Astrocyte of the hippocampus (primary cell): ENCODE measurements around the gene KLHL22.
A peak's percentile ranks its signal among the peaks of the same experiment; 100 is the strongest.
"Not testable (repeated sequence)": the region's sequence is repeated elsewhere in the genome, so short reads cannot be mapped to it uniquely, and the experiment has no call there.

Experiments
- DNase-seq: peaks from one replicate; pipeline ENCODE4 v3.0.0; 2011; ENCODE audit warnings: low read depth, low spot score

KLHL22 gene

GRCh38 chr22:20523086-20523983 lies 27.7 kb upstream of the KLHL22 start:
- peak; percentile 58 for DNase-seq

GRCh38 chr22:20522134-20523004 lies 26.8 kb upstream of the KLHL22 start:
- no peak for DNase-seq

DNA sequence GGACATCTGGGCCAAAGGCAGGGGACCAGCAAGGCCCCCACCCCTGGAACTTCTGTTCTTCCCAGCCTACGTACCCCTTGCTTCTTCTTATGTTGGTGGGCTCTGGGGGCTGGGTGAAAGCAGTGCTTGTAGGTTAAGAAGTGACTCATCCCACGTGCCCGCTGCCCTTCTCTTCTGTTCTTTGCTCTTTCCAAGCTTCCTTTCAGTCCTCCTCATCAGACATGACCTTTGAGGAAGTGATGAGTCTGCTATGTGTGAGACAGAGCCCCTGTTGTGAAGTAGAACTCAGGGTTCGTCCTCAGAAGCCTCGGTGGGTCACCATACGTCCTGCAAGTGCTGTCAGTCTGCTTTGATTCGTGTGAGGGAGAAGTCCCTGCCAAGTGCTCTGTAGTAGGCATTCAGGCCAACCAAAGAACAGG lies 24.5 kb upstream of the KLHL22 start:
- no peak for DNase-seq

GRCh38 chr22:20519558-20519957 lies 24.0 kb upstream of the KLHL22 start:
- DNase-seq = no peak

GRCh38 chr22:20517841-20518592 lies 22.4 kb upstream of the KLHL22 start:
- no peak for DNase-seq

DNA sequence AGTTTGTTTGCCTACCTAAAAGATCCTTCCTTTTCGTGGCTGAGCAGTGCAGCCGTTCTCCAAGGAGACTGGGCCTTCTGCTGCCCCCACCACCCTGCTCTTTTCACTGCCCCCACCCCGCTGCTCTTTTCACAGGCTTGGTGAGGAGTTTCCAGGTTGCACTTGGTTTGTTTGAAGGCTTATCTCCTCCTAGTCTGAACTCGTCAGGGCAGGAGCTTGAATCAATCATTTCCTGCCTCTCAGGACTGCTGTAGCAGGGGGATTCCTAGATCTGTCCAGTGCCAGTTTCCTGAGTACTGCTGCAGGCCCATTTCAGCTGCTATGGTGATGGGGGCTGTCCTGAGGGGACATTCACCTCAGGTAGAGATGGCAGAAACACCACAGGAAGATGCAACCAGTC lies 21.8 kb upstream of the KLHL22 start:
- no peak for DNase-seq

DNA sequence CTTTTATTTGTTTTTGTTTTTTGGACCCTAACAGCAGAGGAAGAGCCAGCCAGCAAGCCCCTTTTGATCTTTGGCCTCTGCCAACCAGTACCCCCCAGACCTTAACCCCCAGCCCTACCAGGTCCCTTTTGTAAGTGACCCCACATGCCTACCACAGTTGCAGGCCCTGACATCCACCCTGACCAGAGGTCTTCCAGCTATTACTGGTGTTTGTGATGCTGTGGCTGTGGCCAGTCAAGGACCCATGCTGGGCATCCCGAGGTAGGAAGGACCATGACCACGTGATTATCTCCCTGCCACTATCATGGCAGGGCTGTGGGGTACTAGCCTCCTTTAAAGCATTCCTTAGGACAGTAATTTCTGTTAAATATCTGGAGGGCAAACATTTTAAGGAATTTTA lies 20.8 kb upstream of the KLHL22 start:
- no peak for DNase-seq

- DNase-seq = peak; percentile 67
Observed at GRCh38 chr22:20514658-20515406, 19.2 kb upstream of the KLHL22 start.

DNA sequence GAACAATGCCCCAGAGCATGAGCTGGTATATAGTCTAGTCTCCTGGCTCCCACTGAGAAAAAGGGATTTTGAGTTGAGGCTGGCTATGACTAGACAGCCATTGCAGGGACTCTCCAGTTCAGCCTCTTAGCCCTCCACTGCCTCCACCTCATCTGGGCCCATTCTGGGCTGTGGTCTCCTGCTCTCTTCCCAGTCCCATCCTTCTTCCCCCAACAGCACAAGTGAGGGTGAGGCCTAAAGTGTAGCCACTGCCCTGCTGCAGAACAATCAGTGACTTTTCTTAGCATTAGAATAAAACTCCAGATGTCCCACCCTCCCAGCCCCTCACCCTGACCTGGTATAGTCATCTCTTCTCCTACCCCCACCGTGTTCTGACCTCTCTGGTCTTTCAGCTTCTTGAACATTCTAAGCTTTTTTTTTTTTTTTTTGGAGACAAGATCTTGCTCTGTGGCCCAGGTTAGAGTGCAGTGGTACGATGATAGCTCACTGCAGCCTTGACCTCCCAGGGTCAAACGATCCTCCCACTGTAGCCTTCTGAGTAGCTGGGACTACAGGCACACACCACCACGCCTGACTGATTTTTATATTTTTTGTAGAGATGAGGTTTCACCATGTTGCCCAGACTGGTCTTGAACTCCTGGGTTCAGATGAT lies 16.1 kb upstream of the KLHL22 start:
- DNase-seq = no peak

DNA sequence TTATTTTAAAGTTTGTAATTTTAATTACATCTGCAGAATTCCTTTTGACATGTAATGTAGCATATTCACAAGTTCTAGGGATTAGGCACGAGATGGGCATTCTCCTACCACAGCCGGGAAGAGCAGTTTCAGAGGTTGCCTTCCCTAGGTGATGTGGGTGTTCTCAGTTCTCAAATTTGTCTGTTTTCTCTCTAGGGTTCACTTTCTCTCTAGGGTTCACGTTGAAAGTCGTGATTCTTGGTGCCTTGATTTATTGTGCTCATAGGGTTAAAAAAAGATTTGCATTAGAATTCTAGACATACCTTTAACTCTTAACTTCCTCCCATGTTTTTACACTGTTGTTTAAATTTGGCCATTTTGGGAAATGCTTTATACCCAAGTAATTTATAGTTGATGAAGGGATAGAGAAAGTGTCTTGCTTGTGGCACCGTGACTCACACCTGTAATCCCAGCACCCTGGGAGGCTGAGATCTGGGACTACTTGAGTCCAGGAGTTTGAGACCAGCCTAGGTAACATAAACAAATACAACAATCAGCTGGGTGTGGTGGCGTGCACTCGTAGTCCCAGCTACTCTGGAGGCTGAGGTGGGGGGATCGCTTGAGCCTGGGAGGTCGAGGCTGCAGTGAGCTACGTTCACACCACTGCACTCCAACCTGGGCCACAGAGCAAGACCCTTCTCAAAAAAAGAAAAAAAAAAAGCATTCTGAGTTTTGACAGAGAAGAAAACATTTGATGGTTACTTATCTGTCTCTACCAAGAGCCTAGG lies 15.4 kb upstream of the KLHL22 start:
- DNase-seq = peak; percentile 23

DNA sequence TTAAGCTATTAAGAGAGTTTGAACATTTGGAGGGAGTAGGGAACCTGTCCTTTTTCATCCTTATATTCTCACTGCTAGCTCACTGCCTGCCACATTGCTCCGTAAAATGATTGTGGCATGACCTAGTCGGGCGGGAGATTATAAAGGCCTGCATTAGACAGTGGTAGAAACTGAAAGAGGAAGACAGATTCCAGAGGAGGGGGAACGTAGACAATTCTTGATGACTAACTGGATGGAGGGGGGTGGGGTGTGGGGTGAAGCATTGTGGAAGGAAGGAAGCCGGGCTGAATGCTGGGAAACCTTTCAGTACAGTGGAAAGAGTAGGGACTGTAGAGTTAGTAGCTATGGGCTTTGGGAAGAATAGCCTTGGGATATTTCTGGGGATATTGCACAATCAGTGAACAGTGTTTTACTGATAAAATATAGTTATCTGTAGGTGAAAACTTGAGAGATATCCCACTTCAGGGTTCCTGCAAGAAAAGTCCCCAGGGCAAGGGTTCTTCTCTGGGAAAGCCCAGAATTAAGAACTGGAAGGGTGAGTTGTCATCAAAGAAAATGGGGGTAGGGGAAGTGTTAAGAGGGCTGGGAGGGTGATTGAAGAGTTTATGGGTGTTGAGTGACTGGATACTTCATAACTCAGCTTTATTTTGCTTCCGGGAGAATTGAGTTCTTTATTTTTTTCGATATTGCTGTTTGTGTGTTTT lies 13.9 kb upstream of the KLHL22 start:
- DNase-seq = peak; percentile 95

DNA sequence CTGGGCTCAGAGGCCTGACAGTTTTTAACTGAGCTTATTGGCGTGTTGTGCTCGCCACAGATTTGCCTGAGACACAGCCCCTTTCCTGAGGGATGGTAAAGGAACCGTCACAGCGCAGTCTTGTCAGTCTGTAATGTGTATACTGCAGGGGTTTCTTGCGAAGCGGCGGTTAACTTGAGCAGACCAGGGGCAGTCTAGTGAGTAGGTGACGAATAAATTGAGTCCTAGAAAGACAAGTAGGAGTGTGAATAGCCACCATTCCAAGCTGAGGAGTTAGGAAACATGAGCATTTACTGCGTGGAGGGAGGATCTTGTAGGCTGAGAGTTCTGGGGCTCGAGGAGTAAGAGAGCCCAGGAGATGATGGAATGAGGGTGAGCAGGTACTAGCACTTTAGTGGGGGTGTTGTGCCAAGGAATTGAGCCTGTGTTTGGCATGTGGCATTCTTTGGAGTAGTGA lies 13.2 kb upstream of the KLHL22 start:
- no peak for DNase-seq

DNA sequence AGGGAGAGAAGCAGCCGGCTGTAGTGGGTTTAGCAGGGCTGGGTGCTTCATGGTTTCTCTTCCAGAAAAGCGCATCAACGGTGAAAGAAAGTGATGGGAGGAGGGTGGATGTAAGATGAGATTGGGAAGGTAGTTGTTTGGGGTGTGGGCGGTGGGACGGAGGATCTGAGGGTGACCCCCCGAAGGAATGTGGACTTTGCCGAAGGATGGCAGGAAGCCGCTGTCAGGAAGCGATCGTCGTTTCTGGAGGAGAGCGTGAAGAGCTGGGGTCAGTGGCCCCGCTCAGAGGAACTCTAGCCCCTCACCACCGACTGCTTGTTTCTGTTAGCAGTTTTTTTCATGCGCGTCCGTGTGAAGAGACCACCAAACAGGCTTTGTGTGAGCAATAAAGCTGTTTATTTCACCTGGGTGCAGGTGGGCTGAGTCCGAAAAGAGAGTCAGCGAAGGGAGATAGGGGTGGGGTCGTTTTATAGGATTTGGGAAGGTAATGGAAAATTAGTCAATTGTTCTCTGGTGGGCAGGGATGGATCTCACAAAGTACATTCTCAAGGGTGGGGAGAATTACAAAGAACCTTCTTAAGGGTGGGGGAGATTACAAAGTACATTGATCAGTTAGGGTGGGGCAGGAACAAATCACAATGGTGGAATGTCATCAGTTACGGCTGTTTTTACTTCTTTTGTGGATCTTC lies 12.6 kb upstream of the KLHL22 start:
- DNase-seq = not testable (repeated sequence)

DNA sequence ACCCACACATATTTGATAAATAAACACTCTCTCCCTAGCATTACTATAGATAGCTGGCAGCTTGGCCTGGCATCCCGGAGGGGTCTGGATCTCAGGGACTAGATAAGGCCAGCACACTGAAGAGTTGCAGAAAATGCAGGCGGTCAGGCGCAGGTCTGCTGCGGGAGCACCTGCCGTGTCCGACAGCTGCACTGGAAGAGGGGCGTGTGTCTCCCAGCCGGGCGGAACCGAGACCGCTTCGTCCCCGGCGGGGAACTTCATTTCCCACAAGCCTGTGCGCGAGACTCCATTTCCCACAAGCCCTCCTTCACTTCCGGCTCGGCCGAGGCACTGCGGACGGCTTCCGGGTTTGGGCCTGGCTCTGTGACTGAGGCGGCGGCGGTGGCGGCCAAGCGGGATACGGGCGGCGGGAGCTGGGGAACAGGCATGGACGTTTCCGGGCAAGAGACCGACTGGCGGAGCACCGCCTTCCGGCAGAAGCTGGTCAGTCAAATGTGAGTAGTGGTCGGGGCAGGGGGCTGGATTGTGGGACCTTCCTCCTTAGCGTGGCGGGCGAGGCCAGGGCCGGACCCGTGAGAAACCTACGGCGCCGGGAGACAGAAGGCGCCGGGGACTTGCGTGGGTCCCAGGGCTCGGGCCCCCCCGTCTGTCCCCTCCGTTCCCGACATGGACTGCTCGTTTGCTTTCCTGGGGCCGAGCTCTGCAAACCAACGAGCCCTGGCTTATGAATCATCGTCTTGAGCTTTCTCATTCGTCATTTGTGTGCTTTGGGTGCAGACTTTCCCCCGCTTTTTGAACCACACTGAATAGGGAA lies 11.9 kb upstream of the KLHL22 start, which contains the start of gene MED15:
Gene MED15 (plus strand): TSS at position 358 of the 814 bp plus-strand sequence. CDS start 69 bp downstream, at position 427.
- peak; percentile 94 for DNase-seq

GRCh38 chr22:20506543-20507252 lies 11.1 kb upstream of the KLHL22 start:
- DNase-seq = no peak

GRCh38 chr22:20504293-20504922 lies 8.8 kb upstream of the KLHL22 start:
- DNase-seq = peak; percentile 82
